K562 (cell line): Measurements from ENCODE around the gene SYNGR3. TPM values are rescaled to one million over a fixed set of nuclear protein-coding genes. Genes with fewer than 3 reads are reported as not detected.
"Not testable (repeated sequence)": the region's sequence is repeated elsewhere in the genome, so short reads cannot be mapped to it uniquely, and the experiment has no call there.

ENCODE experiments used
- ATAC-seq: fragments of 200-7000 bp; cut with Tn5 transposase; 3 replicates; pipeline ENCODE4 v1.9.1; 2020; ENCODE audit warnings: moderate library complexity
- BruUV-seq: library from RNA; stranded (reverse); fragments of 400-500 nt; replicated peaks from 2 replicates; lab custom pipeline; 2021; lab: Mats Ljungman, UMichigan
- CTCF ChIA-PET: fragments of 300-600 bp; formaldehyde crosslinking; extraction: SDS; loops from one replicate; lab custom pipeline; 2021; ENCODE audit warnings: low intra/inter-chr PET ratio; lab: Yijun Ruan, JAX
- POLR2A ChIA-PET: fragments of 300-600, 350-650 bp; sonication (Branson Sonifier 250); formaldehyde crosslinking; extraction: SDS; loops from one replicate; lab custom pipeline; 2021; ENCODE audit warnings: antibody characterized with exemption, inconsistent platforms; lab: Yijun Ruan, JAX
- DNase-seq, 4 experiments: peaks; one replicate each; pipeline versions ENCODE4 v3.0.0 to v3.0.0-alpha.2; 2011 to 2018; ENCODE audit warnings: low spot score in 3 of 4, mixed read lengths in 3 of 4; ENCODE audit errors: extremely low read depth in 1 of 4
- FAIRE-seq: peaks from 2 replicates; lab custom pipeline; 2011; peaks lifted over from hg19 to GRCh38; lab: Jason Lieb, UNC
- H2AFZ ChIP-seq: 2 replicates; pipeline ENCODE4 v1.6.0; 2011; ENCODE audit warnings: low read depth, low read length, control low read depth, inconsistent platforms
- H3K27ac ChIP-seq: fragments of 200-600 bp; 3 replicates; pipeline ENCODE4 v1.8.0; 2011; ENCODE audit warnings: low read depth, mild to moderate bottlenecking, control low read depth, inconsistent platforms, low read length, moderate library complexity, mixed read lengths; ENCODE audit errors: extremely low read depth
- H3K27me3 ChIP-seq, 2 experiments: fragments of 300-600 bp in 1 of 2; 2 replicates in 1 of 2; 3 replicates in 1 of 2; pipeline versions ENCODE4 v1.6.0 to v1.8.0; 2011; ENCODE audit warnings: inconsistent platforms in 2 of 2, low read length in 2 of 2, mild to moderate bottlenecking in 1 of 2, mixed read lengths in 1 of 2, moderate library complexity in 1 of 2; ENCODE audit not compliant: control insufficient read depth in 2 of 2, insufficient read depth in 2 of 2
- H3K36me3 ChIP-seq: fragments of 300-600 bp; 3 replicates; pipeline ENCODE4 v1.8.0; 2011; ENCODE audit warnings: mild to moderate bottlenecking, low read length, inconsistent platforms; ENCODE audit not compliant: control insufficient read depth, insufficient read depth
- H3K4me1 ChIP-seq, 2 experiments: fragments of 200-600 bp in 1 of 2; replicated peaks in 1 of 2; 2 replicates in 1 of 2; 3 replicates in 1 of 2; pipeline versions ENCODE4 v1.5.1 to v1.8.0; 2011; ENCODE audit warnings: inconsistent platforms in 2 of 2, low read length in 2 of 2, mild to moderate bottlenecking in 1 of 2, mixed read lengths in 1 of 2, moderate library complexity in 1 of 2; ENCODE audit not compliant: control insufficient read depth in 2 of 2, insufficient read depth in 2 of 2
- H3K4me2 ChIP-seq: 2 replicates; pipeline ENCODE4 v1.6.1; 2011; ENCODE audit warnings: low read length, control low read depth, inconsistent platforms, mixed read lengths; ENCODE audit not compliant: insufficient read depth
- H3K4me3 ChIP-seq: fragments of 200-600 bp; sonication (generic), shearing (Covaris generic); 2 replicates; pipeline ENCODE4 v1.5.1; 2016; ENCODE audit warnings: control low read depth, inconsistent platforms
- H3K79me2 ChIP-seq: fragments of 200-600 bp; 3 replicates; pipeline ENCODE4 v1.8.0; 2011; ENCODE audit warnings: low read length, inconsistent platforms; ENCODE audit not compliant: control insufficient read depth, insufficient read depth
- H3K9ac ChIP-seq, 2 experiments: 2 replicates each; pipeline versions ENCODE4 v1.6.0 to v1.6.1; 2011; ENCODE audit warnings: low read depth in 2 of 2, low read length in 2 of 2, control low read depth in 1 of 2, inconsistent platforms in 1 of 2, mild to moderate bottlenecking in 1 of 2, mixed read lengths in 1 of 2; ENCODE audit not compliant: insufficient read depth in 1 of 2
- H3K9me1 ChIP-seq: one replicate; pipeline ENCODE4 v1.6.0; 2011; ENCODE audit warnings: inconsistent platforms, mild to moderate bottlenecking, low read length, moderate library complexity; ENCODE audit not compliant: control insufficient read depth, insufficient read depth
- H3K9me3 ChIP-seq: replicated peaks from 2 replicates; pipeline ENCODE4 v1.5.1; 2011; ENCODE audit warnings: low read depth, low read length, inconsistent platforms; ENCODE audit not compliant: control insufficient read depth, insufficient read depth
- H4K20me1 ChIP-seq: replicated peaks from 2 replicates; pipeline ENCODE4 v1.6.1; 2011; ENCODE audit warnings: low read length, inconsistent platforms, mixed read lengths; ENCODE audit not compliant: control insufficient read depth, insufficient read depth
- NR2C1 ChIP-seq, 2 experiments: fragments of 450-650 bp; IDR thresholded peaks; 2 replicates each; pipeline ENCODE4 v1.6.1; 2017; ENCODE audit warnings: mild to moderate bottlenecking in 2 of 2, antibody characterized with exemption in 1 of 2, inconsistent platforms in 1 of 2, missing compliant biosample characterization in 1 of 2, missing genetic modification characterization in 1 of 2
- ZFX ChIP-seq: sonication (generic); formaldehyde crosslinking; IDR thresholded peaks from 2 replicates; pipeline ENCODE4 v1.8.0; 2022; ENCODE audit warnings: mild to moderate bottlenecking, missing genetic modification reagents, moderate library complexity
- WGBS: fragments of 100-300 bp; shearing (Covaris generic); methylation state at CpG from one replicate; pipeline ENCODE4 v1.1.6; 2016; ENCODE audit warnings: low coverage, mixed read lengths; ENCODE audit not compliant: insufficient coverage; ENCODE audit errors: missing lambda C conversion rate; 5-methylcytosine and 5-hydroxymethylcytosine counted together
- in situ Hi-C: fragments of 300-500 bp; cut with MboI; formaldehyde crosslinking; loops from 4 replicates; pipeline ENCODE4 v1.15.0; 2018; ENCODE audit warnings: inconsistent platforms, mixed read lengths
- intact Hi-C: fragments of 100-400 bp; cut with micrococcal nuclease; formaldehyde crosslinking; loops from 2 replicates; pipeline ENCODE4 v1.14.2; 2022
- polyA plus RNA-seq, 8 experiments: library from polyadenylated mRNA; depleted of rRNA in 4 of 8; stranded (reverse) in 5 of 8; unstranded in 3 of 8; fragments of >200 nt; fragmentation: Nextera tagmentation in 2 of 8; fragmentation: Illumina TruSeq in 1 of 8; extraction: Ambion mirVana in 2 of 8; extraction: Trizol in 1 of 8; gene quantifications; 2 replicates each; pipeline versions ENCODE4 v1.2.1 to v1.2.3, GENCODE V29; 2011 to 2014; ENCODE audit warnings: inconsistent platforms in 1 of 8, missing spikeins in 1 of 8
- total RNA-seq, 7 experiments: library from RNA; depleted of rRNA in 6 of 7; stranded (reverse); fragments of >200 nt in 6 of 7; fragmentation: Illumina TruSeq in 2 of 7; extraction: Trizol in 2 of 7; gene quantifications; 2 replicates each; pipeline versions ENCODE4 v1.2.1 to v1.2.3, GENCODE V29; 2011 to 2021; ENCODE audit warnings: low replicate concordance in 1 of 7

SYNGR3 gene
- total and polyA plus RNA-seq, 9 of the 15 experiments (the other 6 are each of a cell fraction or from before 2014, with no cell fraction given), result 3.7 to 69.2 (median 36.3) TPM

GRCh38 chr16:2033909-2034695 is 44.3 kb downstream of the SYNGR3 start:
- BruUV-seq, H3K9me1 ChIP-seq, ATAC-seq, H4K20me1 ChIP-seq, FAIRE-seq, CTCF ChIA-PET, H3K9me3 ChIP-seq, H3K79me2 ChIP-seq, H2AFZ ChIP-seq, H3K27me3 ChIP-seq, in situ Hi-C loops, intact Hi-C loops, POLR2A ChIA-PET, DNase-seq: not testable (repeated sequence)
- peak overlapping the region; percentile 23; the same call in 1 of the 2 replicates for H3K4me3 ChIP-seq
- H3K36me3 ChIP-seq, result peaks cover 20% of the 10 kb centered on the region; the same call in 1 of the 3 replicates
- peak overlapping the region; percentile 50 to 86; a peak in 3 of 4 replicates for H3K9ac ChIP-seq
- H3K4me2 ChIP-seq, result peak overlapping the region; percentile 45
- TF ChIP-seq NR2C1 (IDR thresholded peaks at IDR 0.05), result peak; percentile 31; the same call in 1 of the 2 replicates
- TF ChIP-seq NR2C1 (tag; IDR thresholded peaks at IDR 0.05), result 0 out of 2 replicates have a peak, but pooled peaks have one; percentile 15
- TF ChIP-seq ZFX (CRISPR knock-in tag), result peak; percentile 32; the same call in 1 of the 2 replicates
- peaks cover 14 to 87% of the 10 kb centered on the region in 2 experiments for H3K4me1 ChIP-seq
- H3K27ac ChIP-seq, result peak overlapping the region; percentile 41; the same call in 2 of the 3 replicates
- 81% methylated on average over 11 of the region's 32 CpGs for WGBS
